OCI-LY1 (cell line): ENCODE data around the gene NOX5.

Experiments
- H2AFZ ChIP-seq: fragments of 200-600 bp; sonication (generic), shearing (Covaris generic); 2 replicates; pipeline ENCODE4 v1.6.0; 2014; ENCODE audit warnings: antibody characterized with exemption, mild to moderate bottlenecking, low read length
- H3F3A ChIP-seq: fragments of 200-600 bp; sonication (generic), shearing (Covaris generic); 2 replicates; pipeline ENCODE4 v1.6.0; 2014; ENCODE audit warnings: mild to moderate bottlenecking, antibody characterized with exemption, low read length, moderate library complexity; ENCODE audit not compliant: insufficient read depth
- H3K27ac ChIP-seq: fragments of 200-600 bp; sonication (generic); 2 replicates; pipeline ENCODE4 v1.5.1; 2014; ENCODE audit warnings: low read length, mixed run types, mild to moderate bottlenecking, low read depth; ENCODE audit not compliant: poor library complexity, severe bottlenecking
- H3K27me3 ChIP-seq: fragments of 200-600 bp; sonication (generic); 2 replicates; pipeline ENCODE4 v1.6.0; 2014; ENCODE audit warnings: antibody characterized with exemption, mild to moderate bottlenecking, low read length, moderate library complexity; ENCODE audit not compliant: insufficient read depth
- H3K36me3 ChIP-seq: fragments of 200-600 bp; sonication (generic); 2 replicates; pipeline ENCODE4 v1.6.1; 2014; ENCODE audit warnings: mild to moderate bottlenecking, antibody characterized with exemption, low read length, moderate library complexity, mixed read lengths; ENCODE audit not compliant: insufficient read depth
- H3K4me1 ChIP-seq: fragments of 200-600 bp; sonication (generic); 2 replicates; pipeline ENCODE4 v1.5.1; 2014; ENCODE audit warnings: mild to moderate bottlenecking, low read length, moderate library complexity; ENCODE audit not compliant: insufficient read depth, severe bottlenecking
- H3K4me2 ChIP-seq: fragments of 200-600 bp; sonication (generic), shearing (Covaris generic); 2 replicates; pipeline ENCODE4 v1.6.1; 2014; ENCODE audit warnings: low read length
- H3K4me3 ChIP-seq: fragments of 200-600 bp; sonication (generic); 2 replicates; pipeline ENCODE4 v1.5.1; 2014; ENCODE audit warnings: low read length, low read depth, mild to moderate bottlenecking, mixed read lengths; ENCODE audit not compliant: poor library complexity, severe bottlenecking
- H3K79me2 ChIP-seq: fragments of 200-600 bp; shearing (Covaris generic); 2 replicates; pipeline ENCODE4 v1.6.1; 2016; ENCODE audit warnings: mixed run types, low read length, mixed read lengths; ENCODE audit not compliant: insufficient read depth
- H3K9ac ChIP-seq: fragments of 200-600 bp; sonication (generic), shearing (Covaris generic); 2 replicates; pipeline ENCODE4 v1.6.1; 2014; ENCODE audit warnings: mild to moderate bottlenecking, low read length, mixed read lengths
- H3K9me2 ChIP-seq: fragments of 200-600 bp; sonication (generic), shearing (Covaris generic); 2 replicates; pipeline ENCODE4 v1.6.1; 2014; ENCODE audit warnings: low read depth, mild to moderate bottlenecking, low read length, mixed read lengths
- H3K9me3 ChIP-seq: fragments of 200-600 bp; shearing (Covaris generic); 2 replicates; pipeline ENCODE4 v1.6.1; 2014; ENCODE audit warnings: low read length, mixed read lengths
- H4K20me1 ChIP-seq: fragments of 200-600 bp; sonication (generic), shearing (Covaris generic); 2 replicates; pipeline ENCODE4 v1.6.0; 2016; ENCODE audit warnings: mild to moderate bottlenecking, low read length; ENCODE audit not compliant: insufficient read depth
- EZH2 ChIP-seq: fragments of 200-600 bp; sonication (generic), shearing (Covaris generic); IDR thresholded peaks from 2 replicates; pipeline ENCODE4 v1.8.0; 2017; ENCODE audit warnings: borderline replicate concordance, mixed run types, mild to moderate bottlenecking, antibody characterized with exemption, low read length, moderate library complexity, mixed read lengths
- TF ChIP-seq, protein P1 (sequence below): fragments of 200-600 bp; sonication (generic), shearing (Covaris generic); IDR thresholded peaks from 2 replicates; pipeline ENCODE4 v1.5.1; 2017; ENCODE audit warnings: mild to moderate bottlenecking, antibody characterized with exemption, low read length, moderate library complexity, mixed read lengths

NOX5 gene

DNA sequence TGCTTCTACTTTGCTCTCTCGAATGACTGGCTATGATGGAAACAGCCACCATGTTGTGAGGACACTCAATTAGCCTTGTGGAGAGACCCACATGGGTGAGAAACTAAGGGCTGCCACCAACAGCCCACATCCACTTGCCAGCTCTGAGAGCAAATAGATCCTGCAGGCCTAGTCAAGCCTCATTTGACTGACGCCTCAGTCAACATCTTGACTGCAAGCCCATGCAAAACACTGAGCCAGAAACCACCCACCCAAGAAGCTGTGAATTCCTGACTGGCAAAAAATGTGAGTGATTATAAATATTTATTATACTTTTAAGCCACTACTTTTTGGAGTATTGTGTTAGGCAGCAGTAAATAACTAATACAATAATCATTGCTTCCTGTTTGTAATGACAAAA is 58.4 kb downstream of the NOX5 start:
- TF ChIP-seq, protein P1, sequence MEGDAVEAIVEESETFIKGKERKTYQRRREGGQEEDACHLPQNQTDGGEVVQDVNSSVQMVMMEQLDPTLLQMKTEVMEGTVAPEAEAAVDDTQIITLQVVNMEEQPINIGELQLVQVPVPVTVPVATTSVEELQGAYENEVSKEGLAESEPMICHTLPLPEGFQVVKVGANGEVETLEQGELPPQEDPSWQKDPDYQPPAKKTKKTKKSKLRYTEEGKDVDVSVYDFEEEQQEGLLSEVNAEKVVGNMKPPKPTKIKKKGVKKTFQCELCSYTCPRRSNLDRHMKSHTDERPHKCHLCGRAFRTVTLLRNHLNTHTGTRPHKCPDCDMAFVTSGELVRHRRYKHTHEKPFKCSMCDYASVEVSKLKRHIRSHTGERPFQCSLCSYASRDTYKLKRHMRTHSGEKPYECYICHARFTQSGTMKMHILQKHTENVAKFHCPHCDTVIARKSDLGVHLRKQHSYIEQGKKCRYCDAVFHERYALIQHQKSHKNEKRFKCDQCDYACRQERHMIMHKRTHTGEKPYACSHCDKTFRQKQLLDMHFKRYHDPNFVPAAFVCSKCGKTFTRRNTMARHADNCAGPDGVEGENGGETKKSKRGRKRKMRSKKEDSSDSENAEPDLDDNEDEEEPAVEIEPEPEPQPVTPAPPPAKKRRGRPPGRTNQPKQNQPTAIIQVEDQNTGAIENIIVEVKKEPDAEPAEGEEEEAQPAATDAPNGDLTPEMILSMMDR = no peak

DNA sequence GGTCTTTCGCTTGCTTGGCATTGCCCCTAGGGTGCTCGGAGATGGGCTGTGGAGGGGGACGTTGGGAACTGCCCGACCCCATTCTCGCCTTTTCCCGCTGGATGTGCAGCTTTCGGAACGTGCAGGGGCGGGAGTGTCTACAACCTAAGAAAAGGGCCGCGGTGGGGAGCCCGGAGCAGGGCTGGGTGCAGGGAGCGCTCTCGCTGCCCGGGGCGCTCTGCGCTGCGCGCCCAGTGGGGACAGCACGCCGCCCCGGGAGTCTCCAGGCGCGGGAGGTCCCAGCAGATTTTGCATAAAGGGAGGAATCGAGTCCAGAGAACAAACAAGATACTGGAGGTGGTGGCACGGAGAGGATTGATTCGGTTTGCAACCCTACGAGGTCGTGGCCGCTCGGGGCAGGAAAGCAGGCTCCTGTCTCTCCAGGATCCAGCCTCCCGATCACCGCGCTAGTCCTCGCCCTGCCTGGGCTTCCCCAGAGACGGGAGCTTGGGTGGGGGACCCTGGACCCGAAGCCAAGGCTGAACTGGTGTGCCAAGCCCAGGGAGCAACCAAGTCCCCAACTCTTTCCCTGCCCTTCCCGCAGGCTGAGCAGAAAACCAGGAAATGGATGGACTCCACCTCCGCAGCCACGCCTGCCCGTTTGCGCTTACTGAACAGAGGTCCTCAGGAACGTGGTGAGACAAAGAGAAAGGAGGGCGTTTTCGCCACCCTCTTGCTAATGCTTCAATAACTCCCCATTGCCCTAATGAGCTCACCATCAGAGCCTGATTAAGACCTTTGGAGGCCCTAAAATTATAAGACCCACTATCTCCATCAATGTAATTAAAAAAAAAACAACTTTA is 59.7 kb downstream of the NOX5 start:
- Histone ChIP-seq H3K27me3 (no peaks in the 10 kb centered on the region), H3K4me1 (no peaks in the 10 kb centered on the region), H3K4me2 (no peak overlapping the region), H3K79me2 (no peaks in the 10 kb centered on the region), H3K36me3 (no peaks in the 10 kb centered on the region), H3K9me2 (no peaks in the 10 kb centered on the region), H3K9ac (no peak overlapping the region), H3K27ac (no peak overlapping the region), H3K4me3 (no peak overlapping the region), H3K9me3 (no peaks in the 10 kb centered on the region), H2AFZ (no peak overlapping the region), H4K20me1 (no peaks in the 10 kb centered on the region), H3F3A (no peaks in the 10 kb centered on the region)
- TF ChIP-seq EZH2 = no peak
- TF ChIP-seq, protein P1 = no peak

More for the DNA sequence above, 58.4 kb downstream of the NOX5 start:
- no peak overlapping the region for H3K27ac ChIP-seq
- no peaks in the 10 kb centered on the region for H3K9me2 ChIP-seq
- H3K4me3 ChIP-seq = no peak overlapping the region
- H3K27me3 ChIP-seq = no peaks in the 10 kb centered on the region
- no peak overlapping the region for H3K9ac ChIP-seq
- H3K4me1 ChIP-seq = no peaks in the 10 kb centered on the region
- H3K9me3 ChIP-seq = no peaks in the 10 kb centered on the region
- no peaks in the 10 kb centered on the region for H3K36me3 ChIP-seq
- no peaks in the 10 kb centered on the region for H3F3A ChIP-seq
- no peak overlapping the region for H2AFZ ChIP-seq
- no peaks in the 10 kb centered on the region for H3K79me2 ChIP-seq
- H4K20me1 ChIP-seq = no peaks in the 10 kb centered on the region
- H3K4me2 ChIP-seq = no peak overlapping the region

DNA sequence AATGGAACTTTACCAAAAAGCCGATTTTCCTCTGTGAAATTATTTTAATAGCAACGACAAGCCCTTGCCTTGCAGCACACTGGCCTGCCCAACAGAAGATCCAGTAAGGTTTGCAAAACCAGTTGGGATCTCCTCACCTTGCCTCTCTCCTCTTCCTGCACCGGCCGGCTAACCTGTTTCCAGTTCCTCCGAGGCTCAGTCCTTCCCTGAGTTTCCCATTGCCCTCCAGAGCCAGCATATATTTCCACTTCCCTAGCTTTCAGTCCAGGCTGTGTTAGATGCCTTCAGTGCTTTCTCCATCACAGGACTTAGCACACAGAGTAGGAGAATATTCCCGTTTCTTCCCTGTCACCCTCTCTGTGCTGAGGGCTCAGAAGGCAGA is 60.3 kb downstream of the NOX5 start:
- TF ChIP-seq, protein P1 = no peak
- TF ChIP-seq EZH2 = no peak
- Histone ChIP-seq H3K4me2 (no peak overlapping the region), H3K27me3 (no peaks in the 10 kb centered on the region), H3F3A (no peaks in the 10 kb centered on the region), H3K4me1 (no peaks in the 10 kb centered on the region), H3K27ac (no peak overlapping the region), H3K9ac (no peak overlapping the region), H4K20me1 (no peaks in the 10 kb centered on the region), H3K9me3 (no peaks in the 10 kb centered on the region), H3K36me3 (no peaks in the 10 kb centered on the region), H3K79me2 (no peaks in the 10 kb centered on the region), H2AFZ (no peak overlapping the region), H3K4me3 (no peak overlapping the region), H3K9me2 (no peaks in the 10 kb centered on the region)
